GM12891 (cell line): ENCODE measurements around the gene SAXO2.
"Not testable (repeated sequence)": the region's sequence is repeated elsewhere in the genome, so short reads cannot be mapped to it uniquely, and the experiment has no call there.

ENCODE experiments used
- DNase-seq: peaks from one replicate; pipeline ENCODE4 v3.0.0; 2011; ENCODE audit warnings: low spot score; ENCODE audit not compliant: insufficient read length
- FAIRE-seq: peaks from 2 replicates; lab custom pipeline; 2011; peaks lifted over from hg19 to GRCh38; lab: Jason Lieb, UNC
- PAX5 ChIP-seq: IDR thresholded peaks from 2 replicates; pipeline ENCODE4 v1.6.1; 2011; ENCODE audit warnings: low read length, moderate library complexity, mild to moderate bottlenecking; ENCODE audit not compliant: insufficient read depth, severe bottlenecking
- POLR2A ChIP-seq: IDR thresholded peaks from 2 replicates; pipeline ENCODE4 v1.6.1; 2011; ENCODE audit warnings: low read depth, low read length, control low read depth
- POLR2AphosphoS5 ChIP-seq: IDR thresholded peaks from 2 replicates; pipeline ENCODE4 v1.6.1; 2011; ENCODE audit warnings: low read depth, low read length, control low read depth
- POU2F2 ChIP-seq: IDR thresholded peaks from 2 replicates; pipeline ENCODE4 v1.6.1; 2011; ENCODE audit warnings: low read depth, mild to moderate bottlenecking, control low read depth, low read length, moderate library complexity
- SPI1 ChIP-seq: IDR thresholded peaks from 2 replicates; pipeline ENCODE4 v1.6.1; 2011; ENCODE audit warnings: low read depth, low read length, control low read depth
- TAF1 ChIP-seq: IDR thresholded peaks from 2 replicates; pipeline ENCODE4 v1.6.1; 2011; ENCODE audit warnings: low read depth, low read length, control low read depth

The SAXO2 gene

DNA sequence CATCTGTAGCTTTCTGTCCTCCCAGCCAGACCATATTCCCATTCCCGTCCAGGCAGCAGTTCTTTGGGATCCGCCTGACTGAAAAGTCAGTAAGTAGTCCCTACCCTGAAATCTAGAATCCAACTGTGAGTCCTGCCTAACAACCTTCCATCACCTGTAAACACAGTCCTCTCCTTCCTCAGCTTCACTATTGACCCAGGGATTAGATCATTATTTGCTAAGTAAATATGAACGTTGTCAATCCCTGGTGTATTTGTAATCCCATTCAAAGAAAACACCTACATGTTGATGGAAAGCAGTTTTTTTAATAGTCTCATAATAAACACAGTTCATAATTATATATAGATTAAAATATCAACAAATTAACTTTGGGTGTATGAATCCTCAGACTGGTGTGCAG lies 732 bp downstream of the SAXO2 start:
- FAIRE-seq = no peak
- TF ChIP-seq POU2F2 (no peak), TAF1 (no peak), PAX5 (no peak), POLR2A (no peak), POLR2AphosphoS5 (no peak), SPI1 (no peak)
- no peak for DNase-seq

DNA sequence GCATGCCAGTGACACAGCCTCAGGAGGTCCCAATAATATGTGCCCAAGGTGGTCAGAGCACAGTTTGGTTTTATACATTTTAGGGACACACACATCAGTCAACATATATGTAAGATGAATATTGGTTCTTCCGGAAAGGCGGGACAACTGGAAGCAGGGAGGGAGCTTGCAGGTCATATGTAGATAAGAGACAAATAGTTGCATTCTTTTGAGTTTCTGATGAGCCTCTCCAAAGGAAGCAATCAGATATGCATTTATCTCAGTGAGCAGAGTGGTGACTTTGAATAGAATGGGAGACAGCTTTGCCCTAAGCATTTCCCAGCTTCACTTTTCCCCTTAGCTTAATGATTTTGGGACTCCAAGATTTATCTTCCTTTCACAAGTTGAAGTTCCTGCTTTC lies 4.5 kb downstream of the SAXO2 start:
- DNase-seq, FAIRE-seq: not testable (repeated sequence)

DNA sequence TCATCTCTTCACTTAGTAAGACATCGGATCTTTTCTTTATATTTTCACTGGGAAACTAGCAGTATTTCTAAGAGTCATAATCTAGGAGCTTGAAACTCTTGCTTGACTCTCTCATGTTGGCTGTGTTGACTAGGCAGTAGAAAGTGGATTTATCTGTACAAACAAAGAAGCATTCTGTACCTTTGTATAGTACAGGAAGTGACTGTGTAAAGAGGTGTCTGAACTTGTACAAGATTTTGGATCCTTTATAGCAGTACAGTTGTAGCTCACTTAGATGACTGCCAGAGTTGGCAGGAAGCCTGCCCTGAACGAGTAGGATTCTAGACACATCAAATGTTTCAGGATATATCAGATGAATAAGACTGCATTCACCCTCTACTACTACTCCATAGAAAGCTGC lies 5.8 kb downstream of the SAXO2 start:
- not testable (repeated sequence) for DNase-seq
- FAIRE-seq = peak; percentile 84

DNA sequence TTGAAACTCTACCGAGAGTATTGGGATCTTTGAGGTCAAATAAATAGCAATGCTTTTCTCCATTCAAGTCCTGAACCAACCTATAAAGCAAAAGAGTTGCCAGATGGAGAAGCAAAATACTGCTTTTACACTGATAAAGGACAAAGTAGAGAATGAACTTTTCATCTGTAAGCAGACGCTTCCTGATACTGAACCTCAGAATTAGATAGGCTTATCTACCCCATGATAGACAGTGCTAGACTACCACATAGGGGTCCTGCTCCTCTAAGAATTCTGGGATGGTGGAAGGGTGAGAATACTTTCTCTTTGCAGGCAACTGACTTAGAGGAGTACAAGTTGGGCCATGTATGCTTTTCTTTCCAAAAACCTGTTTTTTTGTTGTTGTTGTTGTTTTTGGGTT lies 9.5 kb downstream of the SAXO2 start:
- no peak for TF ChIP-seq SPI1
- TF ChIP-seq POLR2AphosphoS5 = no peak
- TF ChIP-seq TAF1 = no peak
- no peak for TF ChIP-seq POU2F2
- TF ChIP-seq PAX5 = no peak
- no peak for TF ChIP-seq POLR2A
- DNase-seq = no peak
- FAIRE-seq = no peak

DNA sequence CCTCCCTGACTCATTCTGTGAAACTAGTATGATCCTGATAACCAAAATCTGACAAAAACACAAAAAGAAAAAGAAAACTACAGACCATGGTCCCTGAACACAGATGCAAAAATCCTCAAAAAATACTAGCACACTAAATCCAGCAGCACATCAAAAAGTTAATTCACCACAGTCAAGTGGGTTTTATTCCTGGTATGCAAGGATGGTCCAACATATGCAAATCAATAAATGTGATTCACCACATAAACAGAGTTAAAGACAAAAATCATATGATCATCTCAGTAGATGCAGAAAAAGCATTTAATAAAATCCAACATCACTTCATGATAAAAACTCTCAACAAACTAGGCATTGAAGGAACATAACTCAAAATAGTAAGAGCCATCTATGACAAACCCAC lies 12.8 kb downstream of the SAXO2 start:
- TF ChIP-seq POLR2AphosphoS5 (no peak), TAF1 (no peak), POLR2A (no peak), SPI1 (no peak), PAX5 (no peak), POU2F2 (no peak)
- FAIRE-seq (no peak), DNase-seq (no peak)

GRCh38 chr15:82281276-82281675 lies 18.7 kb downstream of the SAXO2 start:
- peak; percentile 84 for FAIRE-seq
- DNase-seq = not testable (repeated sequence)

DNA sequence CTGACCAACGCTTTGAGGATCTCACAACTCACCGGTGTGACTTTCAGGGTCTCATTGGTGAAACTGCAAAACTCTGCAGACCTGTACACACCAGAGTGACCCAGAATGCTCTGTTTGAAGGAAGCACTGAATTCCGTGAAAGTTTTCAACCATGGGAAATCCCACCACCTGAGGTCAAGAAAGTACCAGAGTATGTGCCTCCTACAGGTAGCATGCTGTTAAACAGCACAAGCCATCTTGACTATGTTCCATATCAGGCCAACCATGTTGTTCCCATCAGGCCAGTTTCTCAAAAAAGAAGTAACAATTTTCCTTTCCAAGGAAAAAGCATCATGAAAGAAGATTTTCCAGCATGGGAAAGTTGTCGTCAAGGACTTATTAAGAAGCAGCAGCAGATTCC lies 19.8 kb downstream of the SAXO2 start:
- FAIRE-seq = peak; percentile 64
- not testable (repeated sequence) for DNase-seq

- DNase-seq = not testable (repeated sequence)
- peak; percentile 80 for FAIRE-seq
These were observed 21.8 kb downstream of the SAXO2 start for GRCh38 chr15:82284381-82284780.

GRCh38 chr15:82286475-82286874 lies 23.9 kb downstream of the SAXO2 start:
- not testable (repeated sequence) for DNase-seq
- TF ChIP-seq SPI1 (peak; percentile 80), POLR2A (0 out of 2 replicates have a peak, but pooled peaks have one; percentile 13), POU2F2 (0 out of 2 replicates have a peak, but pooled peaks have one; percentile 8)
- FAIRE-seq = peak; percentile 91

DNA sequence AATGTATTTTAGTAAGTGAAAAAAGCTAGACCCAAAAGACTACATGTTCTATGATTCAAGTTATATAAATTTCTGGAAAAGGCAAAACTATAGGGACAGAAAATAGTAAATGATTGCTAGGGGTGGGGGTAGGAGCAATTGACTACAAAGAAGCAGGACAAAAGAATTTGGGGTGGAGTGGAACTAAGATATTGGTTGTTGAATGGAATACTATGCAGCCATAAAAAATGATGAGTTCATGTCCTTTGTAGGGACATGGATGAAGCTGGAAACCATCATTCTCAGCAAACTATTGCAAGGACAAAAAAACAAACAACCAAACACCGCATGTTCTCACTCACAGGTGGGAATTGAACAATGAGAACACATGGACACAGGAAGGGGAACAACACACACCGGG lies 25.6 kb downstream of the SAXO2 start:
- not testable (repeated sequence) for FAIRE-seq, DNase-seq

GRCh38 chr15:82292271-82292670 lies 29.7 kb downstream of the SAXO2 start:
- TF ChIP-seq SPI1 (no peak), POLR2AphosphoS5 (no peak), TAF1 (no peak), POLR2A (no peak), POU2F2 (no peak), PAX5 (no peak)
- DNase-seq = no peak

DNA sequence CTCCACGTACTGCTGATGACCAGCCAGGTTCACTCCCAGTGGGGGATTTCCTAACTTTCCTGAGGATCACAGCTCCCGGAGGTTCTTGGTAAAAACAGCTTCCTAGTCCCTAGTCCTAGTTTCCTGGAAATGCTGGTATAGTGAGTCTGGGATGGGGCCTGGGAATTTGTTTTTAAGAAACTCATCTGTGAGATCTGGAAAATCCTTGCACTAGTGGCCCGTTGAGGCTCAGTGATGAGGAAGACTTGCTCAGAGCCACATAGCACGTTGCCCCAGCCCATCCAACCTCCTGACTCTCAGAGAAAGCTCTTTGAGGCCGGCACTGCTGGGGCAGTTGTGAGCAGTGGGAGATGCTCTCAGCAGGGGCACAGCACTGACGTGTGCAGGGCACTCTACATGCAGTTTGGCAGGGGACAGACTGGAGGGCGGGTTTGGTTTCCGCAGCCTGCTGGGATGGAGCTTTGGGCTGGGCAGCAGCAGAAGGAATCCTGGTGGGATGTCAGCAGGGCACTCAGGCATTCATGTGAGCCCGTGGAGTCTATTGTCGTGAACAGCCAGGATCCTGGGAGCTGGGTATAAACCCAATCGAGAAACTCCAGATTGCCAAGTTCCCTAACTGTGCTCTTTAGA lies 31.6 kb downstream of the SAXO2 start:
- FAIRE-seq = no peak
- TF ChIP-seq SPI1 (no peak), PAX5 (no peak), POLR2AphosphoS5 (no peak), POU2F2 (no peak), POLR2A (no peak), TAF1 (no peak)
- no peak for DNase-seq

More at GRCh38 chr15:82292271-82292670, 29.7 kb downstream of the SAXO2 start:
- no peak for FAIRE-seq
